Stimulated activated effector memory CD8-positive, alpha-beta T cell treated with anti-CD3 and anti-CD28 coated beads, Interleukin-12 subunit alpha, Interleukin-12 subunit beta, amount 100 ng/mL, for 72 hours (primary cell): ENCODE measurements around the gene DNAH8.

Experiments used
- ATAC-seq: fragments of 150-1000 bp; cut with Tn5 transposase; 2 replicates; pipeline ENCODE4 v1.10.0; 2021
- DNase-seq, 2 donors: peaks; one replicate each; pipeline ENCODE4 v3.0.0; 2021 to 2022; ENCODE audit warnings: low spot score in 2 of 2
- H3K27ac Mint-ChIP-seq: one replicate; pipeline ENCODE4 v1.8.0; 2022; ENCODE audit warnings: mild to moderate bottlenecking, mixed read lengths
- H3K36me3 Mint-ChIP-seq: one replicate; pipeline ENCODE4 v1.8.0; 2022; ENCODE audit warnings: mild to moderate bottlenecking, mixed read lengths
- H3K4me1 Mint-ChIP-seq: one replicate; pipeline ENCODE4 v1.8.0; 2022; ENCODE audit warnings: mixed read lengths
- H3K4me3 Mint-ChIP-seq: one replicate; pipeline ENCODE4 v1.8.0; 2022; ENCODE audit warnings: mild to moderate bottlenecking, mixed read lengths
- H3K9me3 Mint-ChIP-seq: one replicate; pipeline ENCODE4 v1.8.0; 2022; ENCODE audit warnings: mixed read lengths

The DNAH8 gene

GRCh38 chr6:39051399-39052122, 336.4 kb downstream of the DNAH8 start:
- no peaks in the 10 kb centered on the region for H3K9me3 Mint-ChIP-seq
- no peak overlapping the region for H3K4me3 Mint-ChIP-seq
- no peak for DNase-seq
- ATAC-seq: no peak
- no peak overlapping the region for H3K27ac Mint-ChIP-seq
- H3K4me1 Mint-ChIP-seq: peaks cover 32% of the 10 kb centered on the region
- H3K36me3 Mint-ChIP-seq: no peaks in the 10 kb centered on the region

- Mint-ChIP-seq H3K9me3 (no peaks in the 10 kb centered on the region), H3K27ac (no peak overlapping the region), H3K4me1 (peaks cover 32% of the 10 kb centered on the region), H3K4me3 (no peak overlapping the region), H3K36me3 (no peaks in the 10 kb centered on the region)
- DNase-seq (no peak), ATAC-seq (no peak)
Observed at GRCh38 chr6:39053016-39053624, 338.0 kb downstream of the DNAH8 start.

DNA sequence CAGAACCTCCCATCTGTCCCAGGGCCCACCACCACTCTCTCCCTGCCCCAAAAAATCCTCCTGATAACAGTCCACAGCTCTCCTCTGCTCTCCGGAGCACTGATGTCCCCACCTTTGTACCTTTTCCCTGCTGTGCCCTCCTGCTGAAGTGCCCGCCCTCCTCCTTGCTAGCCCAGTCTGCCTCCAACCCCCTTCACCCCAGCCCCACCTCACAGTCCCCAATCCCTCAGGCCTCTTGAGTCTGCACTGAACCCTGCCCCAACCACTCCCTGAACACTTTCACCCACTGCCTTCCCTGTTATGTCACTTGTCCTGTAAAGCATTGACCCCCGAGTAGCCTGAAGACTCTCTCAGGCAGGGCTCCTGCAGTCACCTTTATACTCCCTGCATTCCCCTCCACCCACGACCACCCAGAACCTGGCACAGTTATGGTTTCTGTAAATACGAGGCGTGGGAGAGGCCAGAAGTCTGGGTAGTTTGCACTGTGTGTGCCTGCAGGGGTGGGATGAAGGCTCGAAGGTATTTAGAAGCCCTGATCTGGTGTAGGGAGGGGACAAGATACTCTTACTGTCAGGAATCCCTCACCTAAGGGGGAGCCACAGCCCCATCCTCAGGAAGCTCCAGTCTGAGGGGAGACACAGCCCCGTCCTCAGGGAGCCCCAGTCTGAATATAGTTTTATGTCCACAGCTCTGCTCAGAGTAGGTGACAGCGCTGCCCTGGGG, 338.9 kb downstream of the DNAH8 start:
- no peak overlapping the region for H3K4me3 Mint-ChIP-seq
- H3K9me3 Mint-ChIP-seq: no peaks in the 10 kb centered on the region
- H3K27ac Mint-ChIP-seq: no peak overlapping the region
- H3K4me1 Mint-ChIP-seq: peaks cover 30% of the 10 kb centered on the region
- ATAC-seq: no peak
- H3K36me3 Mint-ChIP-seq: no peaks in the 10 kb centered on the region
- no peak for DNase-seq

- no peak for DNase-seq
- H3K4me3 Mint-ChIP-seq: no peak overlapping the region
- no peak for ATAC-seq
- no peak overlapping the region for H3K27ac Mint-ChIP-seq
- no peaks in the 10 kb centered on the region for H3K9me3 Mint-ChIP-seq
- H3K4me1 Mint-ChIP-seq: peaks cover 24% of the 10 kb centered on the region
- H3K36me3 Mint-ChIP-seq: no peaks in the 10 kb centered on the region
Observed at GRCh38 chr6:39054577-39055142, 339.5 kb downstream of the DNAH8 start.

DNA sequence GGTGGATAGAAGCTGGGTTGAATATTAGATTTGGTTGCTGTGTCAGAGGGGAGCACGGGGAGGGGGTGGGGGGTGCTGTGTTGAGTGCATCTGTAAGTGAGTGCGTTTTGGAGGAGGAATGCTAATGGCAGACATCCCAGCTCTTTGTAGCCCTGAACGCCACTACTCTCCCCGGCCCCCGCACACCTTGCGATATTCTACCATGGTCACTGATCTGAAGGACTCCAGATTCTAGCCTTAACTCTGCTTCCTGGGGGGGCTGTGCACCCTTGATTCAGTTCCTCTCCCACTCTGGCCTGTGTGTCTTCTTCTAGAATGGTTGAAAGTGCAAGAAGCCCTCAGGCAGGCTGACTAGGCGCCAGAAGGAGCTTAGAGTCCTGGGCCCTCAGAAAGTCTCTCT, 340.6 kb downstream of the DNAH8 start:
- Mint-ChIP-seq H3K4me3 (no peak overlapping the region), H3K9me3 (no peaks in the 10 kb centered on the region), H3K36me3 (no peaks in the 10 kb centered on the region), H3K27ac (no peak overlapping the region), H3K4me1 (peaks cover 15% of the 10 kb centered on the region)
- no peak for ATAC-seq
- DNase-seq: no peak

DNA sequence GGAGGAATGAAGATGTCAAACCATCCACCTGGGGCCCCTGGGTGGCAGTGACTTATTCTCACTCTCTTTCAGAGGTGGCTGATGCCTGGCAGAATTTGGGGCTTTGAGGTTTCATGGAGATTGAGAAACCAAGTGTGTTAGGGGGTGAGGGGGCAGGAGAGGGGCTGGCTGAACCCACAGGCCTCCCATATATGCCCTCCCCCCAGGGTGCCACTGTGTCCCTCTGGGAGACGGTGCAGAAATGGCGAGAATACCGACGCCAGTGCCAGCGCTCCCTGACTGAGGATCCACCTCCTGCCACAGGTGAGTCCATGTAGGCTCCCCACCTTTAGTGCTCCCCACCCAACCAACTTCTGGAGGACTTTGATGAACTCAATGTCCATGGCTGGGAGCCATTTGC, 341.1 kb downstream of the DNAH8 start:
- Mint-ChIP-seq H3K9me3 (no peaks in the 10 kb centered on the region), H3K4me1 (peaks cover 10% of the 10 kb centered on the region), H3K27ac (no peak overlapping the region), H3K36me3 (no peaks in the 10 kb centered on the region), H3K4me3 (no peak overlapping the region)
- no peak for DNase-seq
- ATAC-seq: no peak

GRCh38 chr6:39056681-39057080, 341.6 kb downstream of the DNAH8 start:
- Mint-ChIP-seq H3K9me3 (no peaks in the 10 kb centered on the region), H3K4me3 (no peak overlapping the region)
- no peak for ATAC-seq

GRCh38 chr6:39057251-39058155, 342.4 kb downstream of the DNAH8 start:
- ATAC-seq (no peak), DNase-seq (no peak)
- Mint-ChIP-seq H3K4me3 (no peak overlapping the region), H3K4me1 (no peaks in the 10 kb centered on the region), H3K36me3 (no peaks in the 10 kb centered on the region), H3K9me3 (no peaks in the 10 kb centered on the region), H3K27ac (no peak overlapping the region)

More at GRCh38 chr6:39056681-39057080, 341.6 kb downstream of the DNAH8 start:
- H3K36me3 Mint-ChIP-seq: no peaks in the 10 kb centered on the region
- H3K4me1 Mint-ChIP-seq: peaks cover 5% of the 10 kb centered on the region
- DNase-seq: no peak
- no peak overlapping the region for H3K27ac Mint-ChIP-seq

DNA sequence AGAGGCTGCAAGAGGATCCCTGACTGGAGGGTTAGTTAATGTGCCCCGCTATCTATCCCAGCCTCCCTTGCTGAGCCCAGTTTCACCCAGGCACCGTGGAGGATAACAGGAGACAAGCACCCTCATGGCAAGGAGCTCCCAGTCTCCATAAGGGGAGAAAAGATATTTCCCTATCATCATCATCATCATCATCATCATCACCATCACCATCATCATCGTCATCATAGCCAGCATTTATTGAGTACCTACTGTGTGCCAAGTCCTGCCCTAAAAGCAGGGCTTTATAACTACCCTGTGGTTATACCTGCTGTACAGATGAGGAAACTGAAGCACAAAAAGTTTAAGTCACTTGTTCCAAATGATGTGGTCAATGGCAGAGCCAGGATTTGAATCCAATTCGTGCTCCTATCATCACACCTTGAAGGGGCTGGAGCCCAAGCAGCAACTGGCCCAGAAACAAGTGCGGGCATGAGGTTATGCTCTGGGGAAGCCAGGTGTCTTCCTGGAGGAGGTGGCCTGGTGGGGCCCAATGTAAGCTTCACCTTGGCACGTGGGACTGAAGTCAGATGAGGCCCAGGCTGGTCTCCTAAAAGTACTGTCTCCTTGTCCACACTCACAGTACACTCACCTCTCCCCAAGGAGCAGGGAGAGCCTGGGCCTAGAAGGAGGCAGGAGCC, 343.5 kb downstream of the DNAH8 start:
- DNase-seq: no peak
- H3K9me3 Mint-ChIP-seq: no peaks in the 10 kb centered on the region
- H3K36me3 Mint-ChIP-seq: no peaks in the 10 kb centered on the region
- no peaks in the 10 kb centered on the region for H3K4me1 Mint-ChIP-seq
- no peak overlapping the region for H3K27ac Mint-ChIP-seq
- ATAC-seq: no peak
- no peak overlapping the region for H3K4me3 Mint-ChIP-seq

- ATAC-seq: no peak
- no peak overlapping the region for H3K27ac Mint-ChIP-seq
- H3K9me3 Mint-ChIP-seq: no peaks in the 10 kb centered on the region
Observed at GRCh38 chr6:39059496-39060310, 344.6 kb downstream of the DNAH8 start.

GRCh38 chr6:39060467-39061160, 345.5 kb downstream of the DNAH8 start:
- H3K36me3 Mint-ChIP-seq: no peaks in the 10 kb centered on the region
- H3K4me1 Mint-ChIP-seq: no peaks in the 10 kb centered on the region

More at GRCh38 chr6:39059496-39060310, 344.6 kb downstream of the DNAH8 start:
- Mint-ChIP-seq H3K4me3 (no peak overlapping the region), H3K4me1 (no peaks in the 10 kb centered on the region), H3K36me3 (no peaks in the 10 kb centered on the region)
- no peak for DNase-seq

GRCh38 chr6:39061182-39061581, 346.1 kb downstream of the DNAH8 start:
- DNase-seq (no peak), ATAC-seq (no peak)
- H3K9me3 Mint-ChIP-seq: no peaks in the 10 kb centered on the region
- no peak overlapping the region for H3K27ac Mint-ChIP-seq
- H3K4me3 Mint-ChIP-seq: no peak overlapping the region
- no peaks in the 10 kb centered on the region for H3K36me3 Mint-ChIP-seq
- no peaks in the 10 kb centered on the region for H3K4me1 Mint-ChIP-seq

More at GRCh38 chr6:39060467-39061160, 345.5 kb downstream of the DNAH8 start:
- H3K27ac Mint-ChIP-seq: no peak overlapping the region
- no peak for DNase-seq
- ATAC-seq: peak; percentile 14
- no peaks in the 10 kb centered on the region for H3K9me3 Mint-ChIP-seq
- no peak overlapping the region for H3K4me3 Mint-ChIP-seq

GRCh38 chr6:39061588-39061987, 346.5 kb downstream of the DNAH8 start:
- Mint-ChIP-seq H3K4me1 (no peaks in the 10 kb centered on the region), H3K36me3 (no peaks in the 10 kb centered on the region), H3K9me3 (no peaks in the 10 kb centered on the region), H3K4me3 (no peak overlapping the region), H3K27ac (no peak overlapping the region)
- no peak for DNase-seq
- no peak for ATAC-seq
